Hepatocyte (in vitro differentiated cells): ENCODE measurements around the gene WIZ. TPM values are rescaled to one million over a fixed set of nuclear protein-coding genes. Genes with fewer than 3 reads are reported as not detected.

Source experiments
- DNase-seq: peaks from one replicate; pipeline ENCODE4 v3.0.0-alpha.2; 2016; ENCODE audit warnings: low spot score
- H2AFZ ChIP-seq: fragments of 200-600 bp; sonication (generic); 2 replicates; pipeline ENCODE4 v1.6.0; 2016; ENCODE audit warnings: antibody characterized with exemption, mild to moderate bottlenecking
- H3K27ac ChIP-seq: fragments of 200-600 bp; sonication (generic); 2 replicates; pipeline ENCODE4 v1.5.1; 2016; ENCODE audit warnings: mild to moderate bottlenecking
- H3K27me3 ChIP-seq: fragments of 200-600 bp; sonication (generic); 2 replicates; pipeline ENCODE4 v1.6.1; 2016
- H3K36me3 ChIP-seq: fragments of 200-600 bp; sonication (generic); replicated peaks from 2 replicates; pipeline ENCODE4 v1.5.1; 2016; ENCODE audit warnings: low read depth; ENCODE audit not compliant: insufficient read depth
- H3K4me1 ChIP-seq: fragments of 200-600 bp; sonication (generic); 2 replicates; pipeline ENCODE4 v1.5.1; 2016; ENCODE audit warnings: mild to moderate bottlenecking, moderate library complexity; ENCODE audit not compliant: insufficient read depth
- H3K4me2 ChIP-seq: fragments of 200-600 bp; sonication (generic); 2 replicates; pipeline ENCODE4 v1.6.0; 2016
- H3K4me3 ChIP-seq: fragments of 200-600 bp; sonication (generic); 2 replicates; pipeline ENCODE4 v1.5.1; 2016; ENCODE audit warnings: mild to moderate bottlenecking
- H3K79me2 ChIP-seq: fragments of 200-600 bp; sonication (generic); 2 replicates; pipeline ENCODE4 v1.6.0; 2017; ENCODE audit warnings: mild to moderate bottlenecking
- H3K9me2 ChIP-seq: fragments of 200-600 bp; sonication (generic); replicated peaks from 2 replicates; pipeline ENCODE4 v1.6.0; 2017; ENCODE audit warnings: mild to moderate bottlenecking; ENCODE audit not compliant: insufficient read depth
- H3K9me3 ChIP-seq: fragments of 200-600 bp; sonication (generic); 2 replicates; pipeline ENCODE4 v1.5.1; 2016; ENCODE audit warnings: low read depth, mild to moderate bottlenecking
- H4K20me1 ChIP-seq: fragments of 200-600 bp; sonication (generic); 2 replicates; pipeline ENCODE4 v1.6.0; 2016; ENCODE audit warnings: mild to moderate bottlenecking; ENCODE audit not compliant: insufficient read depth, poor library complexity, severe bottlenecking
- EZH2 ChIP-seq: fragments of 200-600 bp; sonication (generic); IDR thresholded peaks from 2 replicates; pipeline ENCODE4 v1.6.1; 2016; ENCODE audit warnings: antibody characterized with exemption, mild to moderate bottlenecking, borderline replicate concordance
- EZH2phosphoT487 ChIP-seq: fragments of 200-600 bp; sonication (generic); IDR thresholded peaks from one replicate; pipeline ENCODE4 v1.6.1; 2018; ENCODE audit warnings: antibody characterized with exemption, mild to moderate bottlenecking, low read depth, moderate library complexity; ENCODE audit not compliant: unreplicated experiment, severe bottlenecking
- WGBS: methylation state at CpG from one replicate; pipeline ENCODE4 v1.1.6; 2016; ENCODE audit warnings: low lambda C conversion rate; ENCODE audit errors: missing lambda C conversion rate; 5-methylcytosine and 5-hydroxymethylcytosine counted together
- microRNA counts: library from miRNA; unstranded; fragments of <30 nt; microRNA quantifications from one replicate; lab custom pipeline; 2017
- microRNA-seq: library from miRNA; unstranded; fragments of <30 nt; microRNA quantifications from one replicate; pipeline ENCODE4, GENCODE V29; 2017
- polyA plus RNA-seq: library from polyadenylated mRNA; unstranded; fragments of >200 nt; fragmentation: Nextera tagmentation; extraction: Ambion mirVana; gene quantifications from 2 replicates; pipeline ENCODE4 v1.2.1, GENCODE V29; 2016
- small RNA-seq: library from RNA; depleted of rRNA; stranded (forward); fragments of <200 nt; gene quantifications from one replicate; pipeline ENCODE3, GENCODE V24; 2014
- total RNA-seq: library from RNA; depleted of rRNA; stranded (reverse); fragments of >200 nt; gene quantifications from 2 replicates; pipeline ENCODE4 v1.2.3, GENCODE V29; 2014
- TF ChIP-seq, protein P1 (sequence below): fragments of 200-600 bp; sonication (generic); IDR thresholded peaks from 2 replicates; pipeline ENCODE4 v1.5.1; 2016; ENCODE audit warnings: antibody characterized with exemption, mild to moderate bottlenecking; ENCODE audit not compliant: poor library complexity

WIZ gene
- total and polyA plus RNA-seq, 2 experiments from 2014 or later = 18.6 to 24.5 TPM

- Histone ChIP-seq H3K36me3 (peaks cover 4% of the 10 kb centered on the region), H3K27ac (no peak overlapping the region), H4K20me1 (peaks cover 46% of the 10 kb centered on the region), H3K4me1 (peaks cover 16% of the 10 kb centered on the region), H3K4me2 (no peak overlapping the region), H2AFZ (no peak overlapping the region), H3K4me3 (no peak overlapping the region), H3K27me3 (no peaks in the 10 kb centered on the region), H3K9me2 (no peaks in the 10 kb centered on the region), H3K9me3 (no peaks in the 10 kb centered on the region), H3K79me2 (peaks cover 66% of the 10 kb centered on the region)
- no peak for TF ChIP-seq EZH2
- TF ChIP-seq, protein P1, sequence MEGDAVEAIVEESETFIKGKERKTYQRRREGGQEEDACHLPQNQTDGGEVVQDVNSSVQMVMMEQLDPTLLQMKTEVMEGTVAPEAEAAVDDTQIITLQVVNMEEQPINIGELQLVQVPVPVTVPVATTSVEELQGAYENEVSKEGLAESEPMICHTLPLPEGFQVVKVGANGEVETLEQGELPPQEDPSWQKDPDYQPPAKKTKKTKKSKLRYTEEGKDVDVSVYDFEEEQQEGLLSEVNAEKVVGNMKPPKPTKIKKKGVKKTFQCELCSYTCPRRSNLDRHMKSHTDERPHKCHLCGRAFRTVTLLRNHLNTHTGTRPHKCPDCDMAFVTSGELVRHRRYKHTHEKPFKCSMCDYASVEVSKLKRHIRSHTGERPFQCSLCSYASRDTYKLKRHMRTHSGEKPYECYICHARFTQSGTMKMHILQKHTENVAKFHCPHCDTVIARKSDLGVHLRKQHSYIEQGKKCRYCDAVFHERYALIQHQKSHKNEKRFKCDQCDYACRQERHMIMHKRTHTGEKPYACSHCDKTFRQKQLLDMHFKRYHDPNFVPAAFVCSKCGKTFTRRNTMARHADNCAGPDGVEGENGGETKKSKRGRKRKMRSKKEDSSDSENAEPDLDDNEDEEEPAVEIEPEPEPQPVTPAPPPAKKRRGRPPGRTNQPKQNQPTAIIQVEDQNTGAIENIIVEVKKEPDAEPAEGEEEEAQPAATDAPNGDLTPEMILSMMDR = no peak
- 97% methylated on average over 14 of the region's 14 CpGs for WGBS
- DNase-seq = no peak
These were observed 77.3 kb downstream of the WIZ start for GRCh38 chr19:15372470-15372869.

DNA sequence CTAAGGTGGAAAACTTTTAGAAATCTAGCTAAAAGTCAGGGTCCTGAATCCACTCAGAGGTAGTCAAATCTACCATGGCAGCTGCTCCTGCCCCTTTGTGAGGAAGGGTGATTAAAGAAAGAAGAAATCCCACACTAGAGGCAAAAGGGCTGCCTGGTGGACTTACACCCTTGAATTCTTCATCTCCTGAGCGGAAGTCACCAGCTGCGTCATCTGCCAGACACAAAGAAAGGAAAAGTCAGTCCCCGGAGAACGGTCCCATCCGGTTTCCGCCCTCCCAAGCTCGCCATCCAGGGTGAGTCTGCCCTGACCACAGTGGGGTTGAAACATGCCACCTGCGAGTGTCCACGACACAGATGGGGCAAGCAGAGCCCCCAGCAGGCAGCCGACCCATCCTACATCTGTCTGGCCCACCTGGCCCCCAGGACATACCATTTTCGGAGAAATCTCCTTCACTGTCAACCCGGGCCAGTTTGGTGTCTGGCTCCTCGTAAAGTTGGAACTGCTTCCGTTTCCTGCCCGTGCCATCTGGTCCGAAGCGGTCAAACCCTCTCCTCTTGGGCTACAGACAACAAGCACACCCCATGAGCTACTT lies 77.9 kb downstream of the WIZ start:
- Histone ChIP-seq H3K4me2 (no peak overlapping the region), H3K36me3 (peaks cover 4% of the 10 kb centered on the region), H3K4me3 (no peak overlapping the region), H3K9me3 (no peaks in the 10 kb centered on the region), H4K20me1 (peaks cover 40% of the 10 kb centered on the region), H3K79me2 (peaks cover 60% of the 10 kb centered on the region), H3K27ac (no peak overlapping the region), H3K27me3 (no peaks in the 10 kb centered on the region), H3K4me1 (peaks cover 10% of the 10 kb centered on the region), H2AFZ (no peak overlapping the region), H3K9me2 (no peaks in the 10 kb centered on the region)
- TF ChIP-seq EZH2phosphoT487 (no peak), EZH2 (no peak)
- TF ChIP-seq, protein P1 = no peak
- 93% methylated on average over 17 of the region's 17 CpGs for WGBS
- DNase-seq = no peak

DNA sequence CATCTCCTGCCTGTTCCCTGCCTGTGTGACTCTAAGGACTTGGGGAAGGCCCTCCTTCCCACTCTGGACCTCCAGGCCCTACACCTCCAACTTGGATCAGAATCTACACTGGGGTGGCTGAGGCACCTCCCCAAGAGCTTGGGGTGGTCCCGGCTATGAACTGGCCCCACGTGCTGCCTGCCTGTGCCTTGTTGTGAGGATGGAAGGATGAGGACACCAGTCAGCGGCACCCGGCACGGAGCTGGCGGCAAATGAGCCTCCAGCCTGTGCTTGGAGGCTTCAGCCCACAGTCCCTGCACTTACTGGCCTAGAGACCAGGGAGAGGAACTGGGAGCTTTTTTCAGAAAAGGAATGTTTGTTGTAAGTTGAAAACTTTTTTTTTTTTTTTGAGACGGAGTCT lies 78.6 kb downstream of the WIZ start:
- H3K36me3 ChIP-seq = peaks cover 4% of the 10 kb centered on the region
- no peaks in the 10 kb centered on the region for H3K9me2 ChIP-seq

More for the DNA sequence above, 78.6 kb downstream of the WIZ start:
- peaks cover 52% of the 10 kb centered on the region for H3K79me2 ChIP-seq
- H3K4me1 ChIP-seq = peaks cover 3% of the 10 kb centered on the region
- no peaks in the 10 kb centered on the region for H3K9me3 ChIP-seq
- H2AFZ ChIP-seq = no peak overlapping the region
- peaks cover 33% of the 10 kb centered on the region for H4K20me1 ChIP-seq
- 97% methylated on average over 7 of the region's 7 CpGs for whole genome bisulfite sequencing
- H3K27ac ChIP-seq = no peak overlapping the region
- H3K4me2 ChIP-seq = no peak overlapping the region
- TF ChIP-seq EZH2 (no peak), EZH2phosphoT487 (no peak)
- TF ChIP-seq, protein P1 = no peak
- H3K27me3 ChIP-seq = no peaks in the 10 kb centered on the region
- no peak overlapping the region for H3K4me3 ChIP-seq
- no peak for DNase-seq

MicroRNAs within 50 kb of the gene (microRNA counts, 767-probe panel; counts per million panel counts)
- not detected for microRNA hsa-miR-1470 (lab: Ali Mortazavi, UCI)

Small RNAs within 50 kb of the gene (microRNA-seq; reads per million reads assigned to microRNA genes)
- not detected for gene MIR1470

Small RNAs within 50 kb of the gene (small RNA-seq; reads per million reads assigned to genes)
- not detected for gene MIR1470

Other genes starting within 250 kb of the WIZ start
- 17.2 and 25.2 TPM in 2 replicates for gene NOTCH3, start 249.0 kb downstream of the WIZ start, total RNA-seq
- gene NOTCH3, start 249.0 kb downstream of the WIZ start, polyA plus RNA-seq = 30.0 and 34.8 TPM in 2 replicates
- 0.36 and 1.6 TPM in 2 replicates for gene EPHX3, start 217.5 kb downstream of the WIZ start, total RNA-seq
- 3.5 and 3.6 TPM in 2 replicates for gene EPHX3, start 217.5 kb downstream of the WIZ start, polyA plus RNA-seq
- 18.0 and 18.1 TPM in 2 replicates for gene BRD4, start 117.4 kb downstream of the WIZ start, total RNA-seq
- gene BRD4, start 117.4 kb downstream of the WIZ start, polyA plus RNA-seq = 88.4 and 109 TPM in 2 replicates
- 18.6 and 20.0 TPM in 2 replicates for gene AKAP8, start 70.2 kb downstream of the WIZ start, total RNA-seq
- 22.9 and 26.5 TPM in 2 replicates for gene AKAP8, start 70.2 kb downstream of the WIZ start, polyA plus RNA-seq
- gene AKAP8L, start 31.0 kb downstream of the WIZ start, total RNA-seq = 88.7 and 93.8 TPM in 2 replicates
- gene AKAP8L, start 31.0 kb downstream of the WIZ start, polyA plus RNA-seq = 155 and 181 TPM in 2 replicates
- 0.07 TPM in 1 of 2 replicates, not detected in the other for gene RASAL3, start 14.6 kb upstream of the WIZ start, total RNA-seq
- 0.12 and 0.23 TPM in 2 replicates for gene RASAL3, start 14.6 kb upstream of the WIZ start, polyA plus RNA-seq
- gene PGLYRP2, start 29.5 kb upstream of the WIZ start, total RNA-seq = 0.16 TPM in 1 of 2 replicates, not detected in the other
- not detected in 2 replicates for gene PGLYRP2, start 29.5 kb upstream of the WIZ start, polyA plus RNA-seq
- gene CYP4F22, start 58.6 kb upstream of the WIZ start, total RNA-seq = not detected in 2 replicates
- not detected in 2 replicates for gene CYP4F22, start 58.6 kb upstream of the WIZ start, polyA plus RNA-seq
- not detected in 2 replicates for gene CYP4F8, start 165.3 kb upstream of the WIZ start, total RNA-seq
- not detected in 2 replicates for gene CYP4F8, start 165.3 kb upstream of the WIZ start, polyA plus RNA-seq
- gene CYP4F3, start 190.9 kb upstream of the WIZ start, total RNA-seq = 2.7 and 3.3 TPM in 2 replicates
- gene CYP4F3, start 190.9 kb upstream of the WIZ start, polyA plus RNA-seq = 1.3 and 2.2 TPM in 2 replicates
- 2.3 and 3.1 TPM in 2 replicates for gene CYP4F12, start 223.1 kb upstream of the WIZ start, total RNA-seq
- 3.1 and 3.8 TPM in 2 replicates for gene CYP4F12, start 223.1 kb upstream of the WIZ start, polyA plus RNA-seq